Left lobe of liver (tissue), 2 donors: ENCODE data around the gene LIPC. TPM values are rescaled to one million over a fixed set of nuclear protein-coding genes. Genes with fewer than 3 reads are reported as not detected.

ENCODE experiments used
- ATAC-seq: fragments of 200-7000 bp; cut with Tn5 transposase; one replicate; pipeline ENCODE4 v1.9.1; 2020; ENCODE audit warnings: mild to moderate bottlenecking, moderate library complexity
- DNase-seq: peaks from one replicate; pipeline ENCODE4 v3.0.0-alpha.2; 2020; ENCODE audit warnings: low spot score
- total RNA-seq: library from RNA; stranded (reverse); gene quantifications from one replicate; pipeline ENCODE4 v1.2.1, GENCODE V29; 2021
- donor health status: DM: no; HTN: no; CAD: no; lungs with moderate emphysema.
- donor health status: DM: no; HTN: yes; CAD: no.

LIPC gene
- total RNA-seq = 202 TPM

DNA sequence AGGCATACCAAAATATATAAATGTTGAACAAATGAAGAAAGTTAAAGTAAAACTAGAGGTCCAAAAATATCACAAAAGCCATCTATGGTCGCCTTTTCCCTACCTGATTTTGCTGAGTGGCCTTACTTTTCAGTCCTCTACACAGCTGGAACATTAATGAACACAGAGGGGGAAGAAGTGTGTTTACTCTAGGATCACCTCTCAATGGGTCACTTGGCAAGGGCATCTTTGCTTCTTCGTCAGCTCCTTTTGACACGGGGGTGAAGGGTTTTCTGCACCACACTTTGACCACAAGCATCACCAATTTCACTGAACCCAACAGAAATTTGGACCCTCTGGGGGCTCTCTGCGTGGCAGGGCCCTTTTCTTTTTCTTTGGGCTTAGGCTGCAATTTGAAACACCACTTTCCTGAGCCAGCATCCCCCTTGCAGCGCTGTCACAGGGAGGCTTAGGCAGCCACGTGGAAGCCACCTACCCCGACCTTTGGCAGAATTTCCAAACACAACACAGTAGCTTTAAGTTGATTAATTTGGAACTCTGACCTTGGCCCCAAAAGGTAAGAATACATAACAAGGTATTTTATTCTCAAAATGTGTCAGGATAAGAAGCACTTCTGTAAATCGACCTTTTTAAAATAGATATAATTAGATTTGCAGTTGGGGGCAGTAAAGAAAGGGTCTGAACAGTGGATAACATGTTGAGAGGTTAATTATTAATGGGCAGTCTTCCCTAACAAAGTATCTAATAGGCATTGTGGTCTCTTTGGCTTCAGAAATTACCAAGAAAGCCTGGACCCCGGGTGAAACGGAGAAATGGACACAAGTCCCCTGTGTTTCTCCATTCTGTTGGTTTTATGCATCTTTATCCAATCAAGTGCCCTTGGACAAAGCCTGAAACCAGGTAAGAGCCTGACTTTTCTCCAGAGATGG lies at the start of gene LIPC:
Gene LIPC, plus strand, starts transcription at position 771 of the 929 bp plus-strand sequence. Its CDS starts 42 bp downstream, at position 813.
- ATAC-seq (peak; percentile 61), DNase-seq (peak; percentile 82)

- ATAC-seq (no peak), DNase-seq (no peak)
Measured at GRCh38 chr15:58383876-58384275, 47.9 kb upstream of the LIPC start.

DNA sequence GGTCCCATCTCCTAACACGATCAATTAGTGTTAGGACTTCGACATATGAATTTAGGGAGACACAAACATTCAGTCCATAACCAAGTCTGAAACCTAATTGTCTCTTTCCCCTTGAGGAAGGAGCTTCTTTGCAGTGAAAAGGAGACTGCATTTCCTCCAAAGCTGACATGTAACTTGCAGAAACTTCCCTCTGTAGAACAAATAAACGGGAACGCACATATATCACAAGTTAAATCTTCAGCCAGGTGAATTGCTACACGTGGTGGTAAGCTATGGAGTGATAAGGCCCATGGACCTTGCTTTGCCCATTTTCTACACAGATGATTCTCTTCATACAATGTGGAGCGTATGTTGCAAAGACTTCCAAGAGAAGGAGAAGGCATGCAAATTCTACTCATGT lies 47.1 kb upstream of the LIPC start:
- DNase-seq = no peak
- no peak for ATAC-seq

GRCh38 chr15:58386081-58386480 lies 45.7 kb upstream of the LIPC start:
- peak; percentile 82 for DNase-seq
- ATAC-seq = peak; percentile 65

DNA sequence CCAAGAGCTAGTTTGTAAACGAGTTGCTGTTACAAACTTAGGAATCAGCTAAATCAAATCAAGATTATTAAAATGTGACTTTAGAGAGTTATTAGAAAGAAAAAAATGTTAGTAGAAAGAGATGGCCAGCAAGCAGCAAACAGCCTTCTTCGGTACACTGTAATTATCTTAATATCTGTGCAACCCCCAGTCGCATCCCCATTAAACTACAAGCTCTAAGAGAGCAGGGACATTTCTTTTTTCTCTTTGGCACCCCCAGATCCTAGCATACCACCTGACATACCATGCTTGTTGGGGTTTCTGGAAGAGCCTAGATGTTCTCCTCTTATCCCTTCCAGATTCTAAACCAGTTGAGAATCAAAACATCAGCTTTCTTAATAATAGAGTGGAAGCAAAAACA lies 45.1 kb upstream of the LIPC start:
- DNase-seq (no peak), ATAC-seq (no peak)

GRCh38 chr15:58387130-58387529 lies 44.7 kb upstream of the LIPC start:
- DNase-seq = no peak
- ATAC-seq = no peak

DNA sequence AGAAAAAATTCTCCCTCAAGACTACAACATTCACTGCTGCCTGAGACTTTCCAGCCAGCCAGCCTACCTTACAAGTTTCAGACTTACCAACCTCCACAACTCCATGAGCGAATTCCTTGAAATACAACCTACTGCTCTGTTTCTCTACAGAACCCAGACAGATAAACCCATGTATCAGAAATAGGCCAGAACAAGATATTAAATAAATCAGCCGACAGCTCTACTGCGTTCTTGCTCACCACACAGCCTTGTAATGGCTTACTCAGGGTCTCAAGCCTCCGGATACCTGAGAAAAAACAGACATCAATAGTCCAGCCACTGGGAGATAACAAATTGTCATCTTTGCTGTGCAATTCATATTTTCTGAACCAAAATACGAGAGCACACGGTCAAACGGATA lies 43.6 kb upstream of the LIPC start:
- DNase-seq (no peak), ATAC-seq (no peak)

DNA sequence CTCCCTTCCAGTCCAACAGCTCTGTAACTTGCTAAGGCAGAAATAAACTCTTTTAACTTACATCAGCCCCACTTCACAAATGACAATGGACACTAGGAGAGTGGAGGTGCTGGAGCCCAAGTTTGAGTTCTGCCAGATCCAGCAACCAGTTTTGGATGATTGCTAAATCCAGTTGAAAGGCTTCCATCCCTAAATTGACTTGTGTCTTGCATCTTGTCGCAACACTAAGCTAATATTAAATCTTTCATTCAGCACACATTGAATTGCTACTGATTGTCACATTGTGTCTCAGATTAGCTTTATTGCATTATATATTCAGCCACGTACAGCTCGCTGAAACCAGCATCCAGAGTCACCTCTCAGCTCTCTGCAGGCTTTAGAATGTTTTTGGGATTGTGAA lies 41.7 kb upstream of the LIPC start:
- DNase-seq (no peak), ATAC-seq (peak; percentile 58)

- no peak for DNase-seq
- no peak for ATAC-seq
Measured at GRCh38 chr15:58390655-58391054, 41.1 kb upstream of the LIPC start.

DNA sequence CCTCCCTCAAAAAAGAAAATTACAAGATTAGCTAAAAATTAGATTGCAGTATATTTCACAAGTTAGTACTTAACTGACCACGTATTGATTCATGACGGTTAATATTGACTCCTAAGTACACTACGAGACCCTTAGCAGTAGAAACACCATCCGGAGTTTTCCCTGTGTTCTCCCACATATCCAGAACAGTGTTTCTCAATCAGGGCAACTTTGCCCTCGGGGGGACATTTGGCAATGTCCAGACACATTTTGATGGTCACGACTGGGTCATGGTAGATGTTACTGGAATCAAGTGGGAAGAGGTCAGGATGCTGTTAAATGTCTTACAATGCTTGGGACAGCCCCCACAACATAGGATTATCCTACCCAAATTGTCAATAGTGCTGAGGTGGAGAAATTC lies 40.7 kb upstream of the LIPC start:
- DNase-seq (peak; percentile 85), ATAC-seq (peak; percentile 42)

DNA sequence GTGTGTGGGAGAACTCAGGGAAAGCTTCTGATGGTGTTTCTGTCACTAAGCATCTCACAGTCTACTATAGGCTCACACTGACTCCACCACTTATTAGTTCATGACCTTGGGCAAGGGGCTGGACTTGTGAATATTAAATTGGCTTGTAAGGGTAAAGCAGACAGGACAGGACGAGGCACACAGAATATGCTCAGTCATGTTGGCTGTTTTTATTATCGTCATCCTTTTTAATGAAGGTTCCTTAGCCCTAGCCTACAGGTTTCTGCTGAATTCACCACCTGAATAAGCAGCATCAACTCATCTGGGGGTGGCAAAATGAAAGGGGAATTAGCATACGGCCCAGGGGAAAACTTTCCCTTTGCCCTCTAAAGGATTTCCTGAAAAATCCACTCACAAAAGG lies 39.6 kb upstream of the LIPC start:
- ATAC-seq (peak; percentile 1), DNase-seq (no peak)

- DNase-seq (no peak), ATAC-seq (no peak)
Measured at GRCh38 chr15:58392611-58393161, 39.1 kb upstream of the LIPC start.

DNA sequence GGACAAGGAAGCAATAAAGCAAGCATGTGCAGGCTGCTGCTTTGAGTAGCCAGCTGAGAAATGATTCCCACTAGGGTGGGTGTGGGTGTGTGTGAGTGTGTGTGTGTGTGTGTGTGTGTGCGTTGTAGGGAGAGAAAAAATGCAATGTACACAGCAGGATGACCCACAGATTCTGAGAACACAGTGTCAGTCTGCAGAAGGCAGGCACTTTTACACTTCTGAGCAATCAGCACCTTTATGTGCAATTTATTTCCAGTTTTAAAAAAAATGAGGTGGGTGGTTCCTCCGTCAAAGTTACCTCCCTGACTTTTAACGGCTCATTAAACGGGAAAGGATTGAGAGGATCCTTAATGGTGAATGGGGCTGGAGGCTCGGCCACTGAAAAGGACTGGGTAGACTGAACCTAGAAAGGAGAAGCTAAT lies 38.5 kb upstream of the LIPC start:
- DNase-seq (no peak), ATAC-seq (no peak)

DNA sequence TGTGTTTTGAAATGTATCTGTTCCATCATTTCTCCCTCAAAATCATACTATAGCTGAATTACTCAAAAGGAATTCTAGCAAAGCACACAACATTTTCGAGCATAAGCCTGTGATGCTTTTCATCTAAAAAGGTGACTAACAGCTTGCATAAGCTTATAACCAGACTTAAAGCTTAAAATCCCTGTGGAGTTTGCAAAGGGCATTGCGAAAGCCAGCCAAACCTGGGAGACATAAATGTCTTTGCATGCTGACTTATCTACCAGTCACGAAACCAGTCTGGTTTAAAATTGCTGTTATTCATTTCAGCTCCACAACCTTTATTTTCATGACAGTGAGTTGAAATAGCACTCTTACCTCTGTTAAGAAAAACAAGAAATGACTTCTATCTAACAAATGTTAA lies 35.6 kb upstream of the LIPC start:
- DNase-seq = no peak
- no peak for ATAC-seq

GRCh38 chr15:58398071-58398470 lies 33.7 kb upstream of the LIPC start:
- no peak for ATAC-seq
- no peak for DNase-seq

DNA sequence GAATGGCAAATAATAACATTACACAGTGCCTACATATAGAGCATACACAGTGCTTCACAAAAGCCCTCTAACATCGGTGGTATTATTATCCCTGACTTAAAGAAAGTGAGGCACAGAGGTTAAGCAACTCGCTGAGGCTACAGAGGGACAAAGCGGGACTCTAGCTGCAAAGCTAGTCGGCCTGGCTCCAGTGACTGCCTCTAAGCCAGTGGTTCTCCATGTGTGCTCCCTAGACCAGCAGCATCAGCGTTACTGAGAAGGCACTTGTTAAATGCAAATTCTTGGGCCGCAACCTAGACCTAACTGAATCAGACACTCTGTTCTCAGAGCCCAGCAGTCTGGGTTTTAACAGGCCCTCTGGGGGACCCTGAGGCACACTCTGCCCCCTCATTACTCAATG lies 33.1 kb upstream of the LIPC start:
- ATAC-seq (no peak), DNase-seq (no peak)

- DNase-seq (no peak), ATAC-seq (no peak)
Measured at GRCh38 chr15:58399739-58400138, 32.1 kb upstream of the LIPC start.

DNA sequence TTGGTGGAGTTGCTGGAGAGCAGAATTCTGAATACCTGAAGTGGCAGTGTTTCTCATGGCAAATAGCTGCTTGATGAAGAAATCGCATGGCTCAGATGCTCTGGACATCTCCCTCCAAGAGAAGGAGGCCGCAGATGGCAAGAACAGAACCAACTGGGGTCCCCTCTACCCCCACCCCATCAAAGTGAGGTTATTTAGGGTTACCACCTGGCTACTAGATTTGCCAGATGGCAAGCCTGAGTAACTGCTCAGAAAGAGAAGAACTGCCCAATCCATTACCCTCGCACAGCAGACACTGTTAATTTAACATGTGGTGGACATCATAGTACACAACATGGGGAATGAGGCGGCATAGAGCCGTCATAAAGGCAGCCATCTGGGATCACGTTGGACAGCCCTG lies 30.5 kb upstream of the LIPC start:
- DNase-seq (no peak), ATAC-seq (no peak)

DNA sequence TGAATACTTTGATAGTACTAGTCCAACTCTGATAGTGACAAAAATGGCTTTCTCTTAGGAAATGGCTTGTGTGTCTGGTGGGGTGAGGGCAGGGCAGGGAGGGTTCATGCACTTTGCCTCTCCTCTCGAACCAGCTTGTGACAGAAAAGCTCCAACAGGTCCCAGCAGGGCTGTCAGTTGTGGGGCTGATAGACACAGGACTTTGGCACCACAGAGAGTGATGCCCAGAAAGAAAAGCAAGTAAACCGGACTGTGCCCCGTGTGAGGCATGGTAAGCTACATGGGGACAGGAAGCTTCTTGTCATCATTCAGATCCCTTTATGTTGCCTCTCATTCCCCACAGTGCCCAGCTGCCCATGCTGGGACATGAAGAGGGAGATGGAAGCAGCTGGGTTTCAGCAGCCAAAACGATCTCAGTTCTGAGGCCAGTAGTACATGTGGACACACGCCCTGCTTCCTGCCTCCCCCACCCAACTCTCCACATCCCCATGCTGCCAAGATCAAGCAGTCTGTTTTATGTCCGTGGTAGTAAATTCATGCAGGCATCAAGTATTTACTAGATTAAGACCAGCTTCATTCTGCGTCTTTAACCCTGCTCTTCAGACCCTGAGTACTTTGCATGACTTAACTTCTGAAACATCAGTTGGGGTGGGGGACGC lies 29.7 kb upstream of the LIPC start:
- DNase-seq = peak; percentile 93
- ATAC-seq = peak; percentile 89

- DNase-seq (no peak), ATAC-seq (no peak)
Measured at GRCh38 chr15:58403581-58403980, 28.2 kb upstream of the LIPC start.

DNA sequence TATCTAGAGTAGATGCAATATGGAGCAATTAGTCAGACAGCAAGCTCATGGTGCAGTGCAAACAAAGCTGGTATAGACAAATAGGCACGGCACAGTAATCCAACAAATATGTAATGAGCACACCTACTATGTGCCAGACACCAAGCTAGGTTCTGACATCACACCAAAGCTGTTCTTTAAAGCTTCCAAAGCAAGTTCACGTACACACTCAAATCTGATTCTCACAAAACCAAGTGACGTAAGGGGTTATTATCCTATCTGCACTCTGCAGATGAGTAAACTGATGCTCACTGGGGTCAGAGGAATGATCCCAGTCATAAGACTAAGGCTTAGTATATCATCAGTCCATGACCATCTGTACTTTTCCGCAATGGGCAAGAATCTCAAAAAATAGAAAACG lies 27.8 kb upstream of the LIPC start:
- DNase-seq = no peak
- ATAC-seq = no peak

- ATAC-seq (no peak), DNase-seq (no peak)
Measured at GRCh38 chr15:58404722-58405121, 27.1 kb upstream of the LIPC start.
